GM19240 (cell line): ENCODE measurements around the gene SNAP47.
A peak's percentile ranks its signal among the peaks of the same experiment; 100 is the strongest.
"Not testable (repeated sequence)": the region's sequence is repeated elsewhere in the genome, so short reads cannot be mapped to it uniquely, and the experiment has no call there.

ENCODE experiments used
- DNase-seq: peaks from one replicate; pipeline ENCODE4 v3.0.0; 2011; ENCODE audit warnings: low spot score; ENCODE audit not compliant: insufficient read length

Gene SNAP47

DNA sequence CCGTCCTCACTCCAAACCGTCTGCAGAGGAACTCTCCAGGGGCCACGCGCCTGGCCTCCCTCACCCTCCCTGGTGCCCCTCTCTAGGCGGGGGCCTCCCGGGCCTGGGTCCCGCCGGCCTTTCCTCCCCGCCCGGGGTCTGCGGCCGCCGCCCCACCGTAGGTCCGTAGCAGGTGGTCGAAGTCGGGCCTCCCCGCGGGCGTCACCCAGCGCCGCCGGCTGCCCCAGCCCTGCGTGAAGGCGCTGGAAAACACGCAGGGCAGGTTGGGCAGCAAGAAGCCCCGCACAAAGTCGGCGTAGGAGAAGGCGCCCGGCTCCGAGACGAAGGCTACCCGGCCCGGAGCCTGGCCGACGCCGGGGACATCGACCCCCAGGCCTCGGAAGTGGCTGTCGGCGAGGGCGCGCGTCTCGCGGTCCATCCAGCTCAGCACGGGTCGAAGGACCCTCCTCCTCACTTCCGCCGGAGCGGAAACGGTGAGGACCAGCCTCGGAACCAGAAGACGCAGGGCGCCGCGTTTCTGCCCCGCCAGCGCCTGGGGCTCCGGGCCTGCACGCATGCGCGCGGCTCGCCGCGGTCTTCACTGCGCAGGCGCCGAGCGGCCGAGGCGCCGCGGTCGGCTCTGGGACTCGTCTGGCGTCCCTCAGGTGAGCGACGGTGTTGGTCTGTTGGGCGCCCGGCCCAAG, at the start of gene SNAP47, which contains the start of gene JMJD4:
Gene SNAP47 (plus strand): TSS at position 580 of the 683 bp plus-strand sequence. CDS start 12,302 bp downstream, outside the sequence.
Gene JMJD4 (minus strand): TSS at position 447 of the 683 bp plus-strand sequence. CDS start 29 bp downstream, at position 418.
- DNase-seq = peak; percentile 86

GRCh38 chr1:227685807-227686206, 49.4 kb upstream of the SNAP47 start:
- no peak for DNase-seq

- DNase-seq = no peak
These were observed 37.8 kb upstream of the SNAP47 start for GRCh38 chr1:227697321-227697864.

GRCh38 chr1:227701631-227702030, 33.6 kb upstream of the SNAP47 start:
- DNase-seq = not testable (repeated sequence)

DNA sequence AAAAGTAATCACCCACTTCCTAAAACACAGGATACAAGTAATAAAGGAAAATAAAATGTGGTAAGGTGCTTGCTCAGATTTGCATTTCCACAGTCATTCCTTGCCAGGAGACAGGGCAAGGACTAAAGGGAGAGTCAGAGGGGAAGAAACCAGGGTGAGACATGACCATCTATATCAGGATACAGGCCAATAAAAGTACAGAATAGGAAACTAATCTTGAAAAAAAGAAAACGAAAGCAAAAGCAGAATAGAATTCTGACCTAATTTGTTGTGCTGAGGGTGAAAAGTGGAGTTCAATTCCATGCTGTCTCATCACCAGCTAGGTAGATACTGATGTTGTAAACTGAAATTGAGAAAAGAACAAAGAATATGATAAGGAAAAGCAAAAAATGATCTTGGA, 27.4 kb upstream of the SNAP47 start:
- DNase-seq = no peak

- DNase-seq = no peak
These were observed 25.8 kb upstream of the SNAP47 start for GRCh38 chr1:227709451-227709850.

DNA sequence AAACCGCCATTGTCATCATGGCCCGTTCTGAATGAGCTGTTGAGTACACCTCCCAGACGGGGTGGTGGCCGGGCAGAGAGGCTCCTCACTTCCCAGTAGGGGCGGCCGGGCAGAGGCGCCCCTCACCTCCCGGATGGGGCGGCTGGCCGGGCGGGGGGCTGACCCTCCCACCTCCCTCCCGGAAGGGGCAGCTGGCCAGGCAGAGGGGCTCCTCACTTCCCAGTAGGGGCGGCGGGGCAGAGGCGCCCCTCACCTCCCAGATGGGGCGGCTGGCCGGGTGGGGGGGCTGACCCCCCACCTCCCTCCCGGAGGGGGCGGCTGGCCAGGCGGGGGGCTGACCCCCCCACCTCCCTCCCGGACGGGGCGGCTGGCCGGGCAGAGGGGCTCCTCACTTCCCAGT, 24.8 kb upstream of the SNAP47 start:
- DNase-seq = not testable (repeated sequence)

DNA sequence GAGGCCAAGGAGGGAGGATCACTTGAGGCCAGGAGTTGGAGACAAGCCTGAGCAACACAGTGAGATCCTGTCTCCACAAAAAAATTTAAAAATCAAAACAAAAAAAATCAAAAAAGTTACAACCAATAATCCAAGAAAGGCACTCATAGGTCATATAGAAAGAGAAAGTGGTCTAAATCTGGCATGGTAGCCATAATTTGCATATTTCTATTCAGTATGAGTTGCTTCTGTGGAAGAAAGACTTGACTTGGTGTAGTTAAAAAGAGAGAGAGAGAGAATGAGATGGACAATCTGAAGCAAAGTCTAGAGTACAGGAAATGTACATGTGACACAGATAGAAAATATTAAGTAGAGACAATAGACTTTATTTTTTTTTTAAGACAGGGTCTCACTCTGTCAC, 22.6 kb upstream of the SNAP47 start:
- no peak for DNase-seq

DNA sequence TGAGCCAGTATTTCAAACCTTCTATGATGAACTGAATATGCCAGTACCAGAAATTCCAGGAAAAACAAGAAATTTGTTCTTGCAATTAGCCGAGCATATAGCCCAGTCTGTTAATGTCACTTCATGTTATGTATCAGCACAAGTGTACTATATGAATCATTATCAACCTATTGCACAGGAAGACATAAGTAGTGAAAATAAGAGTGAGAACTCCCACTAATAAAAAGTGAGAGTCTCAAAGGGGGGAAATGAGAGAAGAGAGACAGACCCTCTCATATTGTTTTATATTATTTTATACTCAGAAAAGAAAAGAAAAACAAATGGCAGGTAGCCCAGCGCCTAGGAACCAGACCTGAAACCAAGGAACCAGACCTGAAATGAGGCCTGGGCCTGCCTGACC, 16.3 kb upstream of the SNAP47 start:
- no peak for DNase-seq

GRCh38 chr1:227723474-227723873, 11.8 kb upstream of the SNAP47 start:
- DNase-seq = no peak

DNA sequence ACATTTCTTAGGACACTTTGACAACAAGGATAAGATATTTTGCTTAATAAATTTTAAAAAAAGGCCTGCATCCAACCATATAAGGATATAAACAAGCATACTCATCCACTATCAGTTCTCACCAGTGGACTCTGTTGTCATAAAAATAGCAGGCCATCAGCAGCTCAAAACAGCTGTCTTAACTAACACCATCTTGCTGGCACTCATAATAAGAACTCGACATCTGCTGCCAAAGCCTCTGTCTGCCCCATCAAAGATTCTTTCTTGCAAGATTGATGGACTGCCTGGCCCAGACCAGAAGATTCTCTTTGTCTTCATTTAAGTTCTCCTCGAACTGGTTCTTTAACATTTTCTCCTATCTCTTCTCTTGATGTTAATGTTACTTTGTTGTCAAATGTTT, 10.2 kb upstream of the SNAP47 start:
- DNase-seq = no peak

GRCh38 chr1:227726318-227726717, 8.9 kb upstream of the SNAP47 start:
- no peak for DNase-seq

DNA sequence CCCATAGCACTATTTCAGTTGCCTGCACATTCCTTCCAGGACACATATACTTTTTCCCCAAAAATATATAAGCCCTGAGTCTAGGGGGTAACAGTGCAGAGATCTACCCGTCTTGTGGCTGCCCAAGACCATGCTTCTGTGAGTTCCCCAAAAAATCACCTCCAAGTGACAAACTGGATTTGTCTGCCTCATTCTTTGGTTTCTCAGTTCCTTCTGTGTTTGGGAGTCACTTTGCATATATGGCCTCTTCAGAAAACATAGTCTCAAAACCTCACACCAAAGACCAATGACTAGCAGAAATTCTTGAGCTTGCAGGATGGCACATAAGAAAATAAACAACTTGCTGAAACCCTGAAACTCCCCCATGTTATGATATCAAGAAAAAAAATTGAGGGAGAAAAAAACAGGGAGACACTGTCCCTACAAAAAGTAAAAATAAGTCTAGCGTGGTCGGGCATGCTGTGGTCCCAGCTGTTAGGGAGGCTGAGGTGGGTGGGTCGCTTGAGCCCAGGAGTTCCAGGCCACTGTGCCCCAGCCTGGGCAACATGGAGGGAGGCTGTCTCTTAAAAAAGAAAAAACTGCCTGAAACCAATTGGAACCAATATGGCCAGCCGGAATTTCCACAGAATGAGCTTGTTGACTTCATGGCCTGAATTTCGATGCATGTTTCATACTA, 8.2 kb upstream of the SNAP47 start:
- DNase-seq = no peak

- peak; percentile 44 for DNase-seq
These were observed 7.0 kb upstream of the SNAP47 start for GRCh38 chr1:227728059-227728891.

DNA sequence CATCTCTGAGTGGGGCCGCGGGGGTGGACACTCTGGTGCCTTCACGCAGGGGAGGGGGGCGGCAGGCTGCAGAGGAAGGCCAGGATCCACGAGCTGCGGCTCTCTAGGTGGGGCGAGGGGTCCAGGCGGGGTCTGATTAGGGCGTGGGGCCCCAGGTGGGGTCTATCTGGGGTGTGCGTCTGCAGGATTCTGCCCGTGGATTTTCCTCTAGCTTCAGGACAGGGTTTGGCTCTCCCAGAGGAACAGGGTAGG, 6.4 kb upstream of the SNAP47 start:
- DNase-seq = no peak

GRCh38 chr1:227729144-227729880, 5.9 kb upstream of the SNAP47 start:
- no peak for DNase-seq

DNA sequence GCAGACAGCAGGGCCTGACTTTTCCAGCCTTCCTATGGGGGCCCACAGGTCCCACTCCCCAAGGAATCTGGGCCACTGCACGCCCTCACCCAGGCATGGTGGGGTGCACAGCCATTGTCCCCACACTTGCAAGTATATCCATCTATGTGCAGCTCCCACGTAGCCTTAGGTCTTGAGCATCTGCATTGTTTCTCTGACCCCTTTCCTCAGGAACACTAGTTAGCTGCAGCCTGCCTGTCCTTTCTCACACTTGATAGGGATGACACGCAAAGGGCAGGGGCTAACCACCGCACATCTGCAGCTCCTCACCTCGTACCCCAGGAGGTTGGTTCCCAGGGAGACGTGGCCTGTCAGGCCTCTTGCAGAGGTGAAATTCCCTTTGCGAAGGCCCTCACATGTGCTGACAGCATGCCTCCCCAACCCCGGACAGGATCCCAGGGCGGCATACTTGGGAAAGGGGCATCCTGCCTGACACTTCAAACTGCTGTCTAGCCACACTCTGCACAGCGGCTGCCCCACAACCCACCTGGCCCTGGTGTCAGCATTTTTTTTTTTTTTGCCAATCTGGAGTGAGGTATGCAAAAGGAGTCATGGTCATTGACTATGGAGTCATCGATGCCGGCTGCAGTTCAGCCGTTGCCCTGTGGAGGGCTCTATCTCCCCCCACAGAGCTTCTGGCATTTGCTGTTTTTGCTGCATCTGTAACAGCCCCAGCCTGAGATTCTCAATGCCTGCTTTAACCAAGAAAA, 5.2 kb upstream of the SNAP47 start:
- DNase-seq = no peak

GRCh38 chr1:227730630-227731151, 4.5 kb upstream of the SNAP47 start:
- DNase-seq = no peak

GRCh38 chr1:227731241-227731677, 4.0 kb upstream of the SNAP47 start:
- DNase-seq = no peak
